HG03175 (cell line): ENCODE data around the gene GRIA1.

Experiments
- ATAC-seq: cut with Tn5 transposase; IDR thresholded peaks from one replicate; pipeline ENCODE4 v1.9.1; 2021; ENCODE audit warnings: mild to moderate bottlenecking, moderate library complexity; ENCODE audit not compliant: unreplicated experiment

GRIA1 gene

DNA sequence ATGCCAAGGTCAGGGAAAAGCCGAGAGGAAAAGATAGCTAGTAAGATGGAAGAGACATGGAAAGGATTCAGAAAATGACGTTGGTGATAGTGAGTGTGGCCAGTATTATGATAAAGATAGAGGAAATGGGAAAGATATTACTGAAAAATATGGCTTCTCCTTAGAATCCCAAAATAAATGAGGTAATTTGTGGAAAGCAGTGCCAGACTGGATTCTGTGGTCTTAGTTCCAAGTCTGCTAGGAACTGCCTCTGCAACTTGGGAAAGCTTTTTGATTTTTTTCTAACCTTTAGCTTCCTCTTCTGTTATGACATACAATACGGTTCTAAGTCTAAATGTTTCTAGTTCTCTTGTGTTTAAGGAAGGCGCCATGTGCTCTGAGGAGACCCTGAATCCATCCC, 54.2 kb downstream of the GRIA1 start:
- no peak for ATAC-seq

DNA sequence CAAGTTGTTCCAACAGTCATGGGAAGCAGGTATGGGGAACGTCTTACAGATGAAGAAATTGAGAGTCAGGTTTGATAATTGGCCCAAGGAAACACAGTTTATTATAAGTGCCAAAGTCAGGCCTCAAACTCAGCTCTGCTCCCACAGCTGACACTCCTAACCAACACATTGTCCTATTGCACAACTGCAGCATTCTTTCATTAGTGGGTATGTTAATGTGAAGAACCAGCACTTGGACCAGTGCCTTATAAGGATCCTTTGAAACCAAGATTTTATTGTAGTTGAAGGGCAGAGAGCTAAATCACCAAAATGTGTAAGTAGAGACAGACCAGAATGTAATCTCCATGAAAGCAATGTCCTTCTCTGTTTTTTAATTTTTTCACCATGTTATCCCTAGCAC, 56.1 kb downstream of the GRIA1 start:
- no peak for ATAC-seq

DNA sequence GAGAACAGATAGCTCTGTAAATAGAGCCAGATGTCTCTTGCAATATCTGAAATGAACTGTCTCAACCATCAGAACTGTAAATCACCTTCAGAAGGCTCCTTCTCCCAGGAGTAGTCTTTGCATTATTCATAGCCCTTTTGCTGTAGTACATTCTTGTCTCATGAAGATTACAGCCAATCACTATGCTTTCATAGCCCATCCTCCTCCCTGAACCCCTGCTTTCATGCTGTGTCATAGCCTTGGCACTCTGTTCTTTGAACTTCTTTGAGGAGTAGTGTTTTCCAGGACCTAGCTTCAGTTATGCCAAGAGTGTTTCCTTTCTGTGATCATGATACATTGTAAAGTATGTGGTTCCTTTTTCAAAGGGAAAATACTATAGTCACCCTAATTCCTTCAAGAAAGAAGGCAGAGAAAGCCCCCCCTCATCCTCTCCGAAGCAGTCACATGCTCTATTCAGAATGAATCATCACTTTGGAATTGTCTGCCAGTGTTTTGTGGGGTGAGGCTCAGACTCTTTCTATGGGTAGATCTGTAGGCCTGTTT, 61.1 kb downstream of the GRIA1 start:
- ATAC-seq: no peak

DNA sequence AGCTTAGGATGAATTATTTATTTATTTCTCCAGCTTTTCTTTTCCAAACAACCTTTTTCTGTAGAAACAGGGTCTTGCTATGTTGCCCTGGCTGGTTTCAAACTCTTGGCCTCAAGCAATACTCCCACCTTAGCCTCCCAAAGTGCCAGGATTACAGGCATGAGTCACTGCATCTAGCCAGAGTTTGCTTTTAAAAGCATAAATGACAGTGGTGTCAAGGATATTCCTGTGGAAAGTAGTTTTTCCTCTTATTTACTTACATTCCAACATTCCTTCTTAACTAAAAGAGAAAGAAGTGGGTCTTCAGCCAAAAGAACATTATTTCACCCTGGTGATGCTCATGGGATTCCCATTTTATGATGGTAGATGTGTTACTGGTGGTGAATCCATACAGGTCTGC, 62.4 kb downstream of the GRIA1 start:
- ATAC-seq: no peak

DNA sequence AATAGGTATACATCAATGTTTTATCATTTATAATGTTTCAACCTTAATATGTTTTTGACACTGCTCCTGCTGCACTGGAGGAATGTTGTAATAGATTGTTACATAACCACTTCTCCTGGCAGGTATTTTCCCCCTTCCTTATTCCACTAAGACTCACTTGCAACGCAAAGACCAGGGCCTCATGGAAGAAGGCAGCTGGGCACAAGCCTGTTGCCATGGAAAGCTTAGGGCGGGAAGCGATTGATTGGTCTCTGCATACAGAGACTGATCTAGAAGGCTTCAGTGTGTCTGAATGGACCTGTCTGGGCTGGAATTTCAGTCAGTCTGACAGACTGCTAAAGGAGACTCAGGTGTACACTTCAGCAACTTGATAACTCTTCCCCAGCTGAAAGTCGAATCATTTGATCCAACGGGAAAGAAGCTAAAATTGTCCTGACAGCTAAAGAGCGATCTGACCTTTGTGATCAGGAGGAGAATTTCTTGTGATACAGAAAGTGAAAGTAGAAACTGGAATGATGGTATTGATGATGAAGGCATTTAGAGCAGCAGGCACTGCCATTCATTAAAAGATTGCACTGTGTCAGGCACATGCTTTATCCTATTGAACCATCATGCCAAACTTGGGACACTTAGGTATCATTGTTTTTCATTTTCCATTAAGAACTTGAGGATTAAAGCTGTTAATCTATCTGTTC, 65.1 kb downstream of the GRIA1 start:
- no peak for ATAC-seq

DNA sequence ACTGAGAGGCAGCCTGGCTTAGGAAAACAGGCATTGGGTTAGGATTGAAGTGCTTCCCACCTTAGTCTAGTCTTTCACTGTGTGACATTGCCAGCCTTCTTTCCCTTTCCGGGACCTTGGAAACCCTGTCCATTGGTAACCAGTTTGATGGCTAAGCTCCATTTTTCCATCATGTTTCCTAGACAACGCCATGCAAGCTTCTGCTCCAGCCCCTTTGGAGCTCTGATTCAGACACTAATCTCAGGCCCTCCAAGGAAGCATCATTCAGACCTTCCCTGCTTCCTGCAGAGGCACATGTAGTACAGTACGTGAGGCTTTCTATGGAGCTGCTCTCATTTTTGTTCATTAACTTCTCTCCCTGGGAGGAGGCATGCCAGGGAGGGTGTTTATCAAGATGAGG, 68.5 kb downstream of the GRIA1 start:
- ATAC-seq: no peak

DNA sequence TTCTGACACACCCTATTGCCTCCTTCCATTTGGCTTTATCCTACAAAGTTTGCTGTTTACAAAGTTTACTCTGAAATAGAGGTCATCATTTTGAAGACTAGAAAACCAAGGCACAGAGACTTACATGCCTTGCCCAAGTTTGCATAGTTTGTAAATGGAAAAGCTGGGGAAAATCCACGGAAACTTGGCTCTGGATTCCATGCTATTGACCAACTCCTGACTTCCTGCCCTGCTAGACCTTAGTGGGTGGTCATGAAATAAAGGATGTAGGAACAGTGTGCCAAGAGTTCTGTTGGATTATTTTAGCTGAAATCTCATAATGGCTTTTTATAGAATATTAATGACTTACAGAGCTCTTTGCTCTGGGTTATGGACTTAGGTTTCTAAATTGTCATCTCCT, 69.5 kb downstream of the GRIA1 start:
- no peak for ATAC-seq

DNA sequence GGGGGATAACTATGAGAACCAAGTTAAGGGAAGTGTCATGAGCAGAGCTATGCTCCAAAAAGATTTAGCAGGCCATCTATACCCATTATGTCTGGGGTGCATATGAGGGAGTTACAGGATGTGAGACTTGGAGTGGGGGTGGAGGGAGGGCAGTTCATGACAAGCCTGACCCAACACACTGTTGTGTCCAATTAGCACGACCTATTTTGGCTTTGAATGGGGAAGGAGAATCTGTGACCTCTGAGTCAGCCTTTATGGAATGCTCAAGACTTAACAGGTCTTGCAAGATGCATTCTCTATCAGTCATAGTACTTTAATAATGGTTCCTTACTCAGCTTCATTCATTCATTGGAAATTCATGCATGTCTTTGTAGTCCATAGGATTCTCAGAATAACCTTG, 71.7 kb downstream of the GRIA1 start:
- ATAC-seq: no peak

DNA sequence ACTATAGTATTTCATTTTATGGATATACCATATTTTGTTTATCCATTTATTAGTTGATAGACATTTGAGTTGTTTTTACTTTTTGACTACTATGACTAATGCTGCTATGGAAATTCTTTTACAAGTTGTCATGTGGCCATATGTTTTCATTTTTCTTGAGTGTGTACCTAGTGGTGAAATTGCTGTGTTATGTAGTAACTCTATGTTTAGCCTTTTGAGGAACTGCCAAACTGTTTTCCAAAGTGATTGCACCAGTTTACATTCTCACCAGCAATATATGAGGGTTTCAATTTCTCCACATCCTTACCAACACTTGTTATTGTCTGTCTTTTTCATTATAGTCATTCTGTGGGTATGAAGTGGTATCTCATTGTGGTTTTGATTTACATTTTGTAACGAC, 75.4 kb downstream of the GRIA1 start:
- no peak for ATAC-seq

DNA sequence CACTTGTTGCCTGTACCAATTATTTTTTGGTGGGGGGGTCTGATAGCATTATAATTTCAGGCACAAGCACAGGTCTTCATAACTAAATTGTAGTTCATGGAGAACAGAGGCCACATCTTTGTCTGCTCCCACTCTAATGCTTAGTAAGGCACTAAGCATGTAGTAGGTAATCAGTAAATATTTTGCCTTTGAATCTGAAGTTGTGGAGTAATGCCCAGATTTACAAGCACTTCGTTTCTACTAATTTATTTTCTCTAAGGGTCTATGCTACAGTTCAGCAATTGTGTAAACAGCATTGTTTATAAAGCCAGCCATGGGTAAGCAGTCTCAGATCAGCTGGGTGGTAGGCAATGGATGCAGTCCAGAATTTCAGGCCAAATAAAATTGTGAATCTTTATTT, 78.6 kb downstream of the GRIA1 start:
- ATAC-seq: no peak

DNA sequence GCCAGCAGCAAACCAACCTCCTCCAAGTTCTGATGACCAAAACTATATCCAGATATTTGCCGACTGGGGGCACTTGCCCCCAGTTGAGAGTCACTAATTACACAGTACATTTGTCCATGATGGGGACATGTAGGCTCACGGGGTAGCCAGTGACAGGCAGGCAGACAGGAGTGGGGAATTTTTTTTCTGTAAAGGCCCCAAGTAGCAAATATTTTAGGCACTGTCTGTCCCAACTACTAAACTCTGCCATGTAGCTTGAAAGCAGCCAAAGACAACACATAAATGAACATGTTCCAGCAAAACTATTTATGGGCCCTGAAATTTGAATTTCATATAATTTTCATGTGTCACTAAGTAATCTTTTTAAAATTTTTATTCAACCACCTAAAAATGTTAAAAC, 80.7 kb downstream of the GRIA1 start:
- no peak for ATAC-seq

DNA sequence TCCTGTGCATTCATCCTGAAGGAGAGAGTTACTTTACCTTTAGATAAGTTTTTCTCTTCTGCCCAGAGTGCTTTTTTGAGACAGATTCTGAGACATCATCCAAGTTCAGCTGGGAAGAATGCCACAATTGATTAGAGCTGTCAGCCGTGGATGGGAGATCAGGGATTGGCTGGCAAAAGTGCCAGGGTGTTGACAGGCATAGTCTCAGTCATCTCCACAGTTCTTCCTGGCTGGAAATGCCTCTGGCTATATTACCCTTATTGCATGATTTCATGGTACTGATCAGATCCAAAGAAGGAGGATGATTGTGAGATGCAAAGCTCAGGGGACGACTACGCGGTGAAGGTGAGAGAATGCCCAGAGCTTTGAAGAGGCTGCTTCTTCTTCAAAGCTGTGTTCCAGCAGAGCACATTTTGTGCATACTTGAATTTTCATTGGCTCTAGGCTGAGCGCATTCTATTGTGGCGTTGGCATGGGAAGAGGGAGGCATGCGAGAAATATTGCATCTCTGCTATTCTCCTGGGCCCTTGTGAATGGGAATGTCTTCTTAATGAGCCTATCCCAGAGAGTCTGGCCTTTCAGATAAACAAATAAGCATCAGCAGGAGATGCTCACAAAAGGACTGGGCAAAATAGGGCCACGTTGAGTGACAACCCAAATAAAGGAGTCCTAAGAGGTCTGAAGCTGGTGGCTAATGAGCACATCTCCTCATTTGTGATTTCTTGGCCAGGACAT, 82.1 kb downstream of the GRIA1 start:
- no peak for ATAC-seq

DNA sequence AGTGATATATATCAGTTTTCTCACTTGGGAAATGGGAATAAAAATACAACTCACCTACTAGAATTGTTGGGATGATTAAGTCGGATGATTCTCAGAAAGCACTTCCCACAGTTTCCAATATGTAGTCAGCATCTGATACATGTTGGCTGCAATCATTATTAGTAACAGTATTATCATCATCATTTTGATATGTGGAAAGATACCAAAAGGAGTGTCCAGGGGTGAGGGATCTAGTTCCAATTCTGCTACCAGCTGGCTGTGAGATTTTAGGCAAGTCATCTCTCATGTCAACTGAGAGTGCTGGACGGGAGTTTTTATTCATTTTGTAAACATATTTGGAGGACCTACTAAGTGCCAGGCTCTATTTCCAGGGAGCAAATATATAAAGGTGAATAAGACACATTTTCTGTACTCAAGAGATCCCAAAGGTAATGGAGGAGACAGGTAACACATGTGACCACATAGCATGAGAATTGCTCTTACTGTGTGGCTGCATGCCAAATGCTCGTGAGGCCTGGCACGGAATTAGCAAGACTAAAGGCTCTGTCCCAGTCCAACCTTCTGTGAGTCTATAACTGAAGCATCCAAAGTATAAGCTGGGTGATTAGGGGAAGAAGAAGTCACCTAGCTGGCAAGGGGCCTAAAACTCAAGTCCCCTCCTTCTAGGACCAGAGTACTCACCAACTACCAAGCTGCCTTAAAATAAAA, 83.0 kb downstream of the GRIA1 start:
- ATAC-seq: no peak

DNA sequence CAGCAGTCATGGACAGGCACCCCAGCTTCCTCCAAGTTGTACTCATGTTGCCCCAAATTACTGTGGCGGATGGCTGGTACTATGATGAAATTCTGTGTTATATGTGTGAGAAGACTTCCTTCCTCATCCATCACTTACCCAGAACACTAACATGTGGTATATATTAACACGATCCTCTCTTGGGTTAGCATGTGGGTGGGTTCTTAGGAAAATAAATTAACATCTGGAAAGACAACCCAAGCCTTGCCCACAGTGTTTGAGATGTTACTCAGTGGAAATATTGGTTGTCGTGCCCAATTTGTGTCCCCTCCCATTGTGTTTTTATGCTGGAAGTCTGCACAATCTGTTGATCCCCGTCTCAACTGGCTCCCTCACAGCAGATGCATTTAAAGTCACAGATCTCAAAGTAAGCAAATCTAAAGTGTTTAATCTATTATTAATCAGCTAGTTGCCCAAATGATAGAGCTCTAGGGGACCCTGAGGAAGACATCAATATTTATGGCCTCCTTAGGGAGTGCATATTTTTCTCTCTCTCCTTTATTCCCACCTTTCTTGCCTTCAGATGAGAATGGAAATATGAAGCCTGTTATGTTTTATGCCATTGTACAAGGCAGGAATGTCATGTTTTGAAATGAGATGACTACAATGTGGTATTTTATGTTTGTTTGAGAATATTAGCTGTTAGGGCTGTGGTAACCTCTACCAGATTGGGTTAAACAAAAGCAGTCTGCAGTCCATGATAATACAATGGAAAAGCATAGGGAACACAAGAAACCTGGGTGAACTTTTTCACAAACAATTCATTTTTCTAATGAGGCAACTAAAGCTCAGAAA, 93.9 kb downstream of the GRIA1 start:
- ATAC-seq: no peak

DNA sequence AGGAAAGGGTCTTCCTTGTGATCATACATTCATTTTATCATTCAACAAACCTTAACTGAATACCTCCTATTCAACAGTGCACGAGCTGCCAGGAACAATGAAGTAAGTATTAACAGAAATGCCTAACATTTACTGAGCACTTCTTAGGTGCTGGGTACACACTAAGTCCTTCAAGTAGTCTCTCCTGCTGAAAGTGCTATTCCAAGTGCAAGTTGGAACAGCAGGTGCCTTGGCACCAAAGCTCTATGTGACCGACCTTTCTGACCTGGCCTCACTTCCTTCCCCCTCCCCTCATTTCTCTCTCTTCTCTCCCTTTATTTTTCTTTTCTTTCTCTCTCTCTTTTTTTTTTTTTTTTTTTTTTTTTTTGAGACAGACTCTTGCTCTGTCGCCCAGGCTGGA, 94.5 kb downstream of the GRIA1 start:
- ATAC-seq: no peak

DNA sequence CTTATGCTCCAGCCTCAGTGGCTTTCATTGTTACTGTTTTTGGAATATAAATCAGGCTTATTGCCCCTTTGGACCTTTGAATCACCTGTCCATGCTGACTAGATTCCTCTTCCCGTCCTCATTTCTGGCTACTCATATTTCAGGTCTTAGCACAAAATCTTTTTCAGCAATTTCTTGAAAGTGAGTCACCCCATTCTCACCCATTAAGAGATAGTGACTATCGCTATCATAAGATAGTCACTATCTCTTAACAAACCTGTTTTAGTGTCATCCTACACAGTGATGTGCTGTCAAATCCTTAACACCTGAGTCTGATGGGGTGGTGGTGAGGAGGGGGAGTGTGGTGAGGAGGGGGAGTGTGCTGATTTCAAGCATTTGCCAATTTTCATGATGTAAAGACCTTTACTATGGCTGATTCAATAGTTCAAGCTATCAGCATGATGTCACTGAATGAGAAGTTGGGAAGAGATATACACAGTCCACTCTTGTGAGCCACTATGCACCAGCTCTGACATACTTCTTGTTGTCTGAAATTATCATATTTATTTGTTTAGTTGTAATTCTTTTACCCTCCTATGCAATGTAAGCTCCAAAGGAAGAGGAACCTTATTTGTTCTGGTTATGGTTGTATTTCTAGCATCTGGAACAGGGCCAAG, 95.3 kb downstream of the GRIA1 start:
- ATAC-seq: no peak

DNA sequence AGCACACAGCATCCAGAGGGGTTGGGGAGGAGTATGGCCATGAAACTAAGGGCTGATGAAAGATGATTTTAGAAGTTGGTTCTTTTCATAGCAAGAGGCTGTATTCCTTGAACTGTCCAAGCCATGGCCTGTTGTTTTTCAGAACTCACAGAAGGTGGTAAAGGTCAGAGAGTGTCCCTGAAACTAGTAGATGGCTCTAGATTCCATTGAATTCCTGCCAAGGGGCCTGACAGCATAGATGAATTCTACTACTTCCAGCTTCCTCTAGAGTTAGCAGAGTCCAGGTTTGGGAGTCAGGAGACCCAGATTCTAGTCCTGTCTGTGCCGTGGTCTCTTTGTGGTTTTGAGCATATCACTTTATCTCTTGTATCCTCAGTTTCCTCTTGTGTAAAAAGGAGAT, 101.6 kb downstream of the GRIA1 start:
- ATAC-seq: no peak

DNA sequence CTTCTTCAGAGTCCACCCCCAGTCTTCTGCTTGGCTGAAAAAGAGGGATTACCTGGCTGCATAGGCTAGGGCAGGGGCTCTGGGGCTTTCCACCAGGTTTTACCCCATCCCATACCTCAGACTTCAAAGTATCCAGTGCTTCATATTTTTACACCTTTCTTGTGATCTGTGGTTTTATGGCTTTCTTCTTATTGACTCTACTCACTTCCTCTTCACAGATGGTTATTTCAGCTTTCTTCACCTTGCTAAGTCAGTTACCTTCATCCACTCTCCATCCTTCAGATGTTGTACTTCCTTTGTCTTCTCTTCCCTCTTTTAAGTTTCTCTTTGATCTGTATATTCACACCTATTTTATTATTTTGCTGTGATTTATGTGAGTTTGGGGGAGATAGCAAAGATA, 104.3 kb downstream of the GRIA1 start:
- peak; percentile 59 for ATAC-seq

DNA sequence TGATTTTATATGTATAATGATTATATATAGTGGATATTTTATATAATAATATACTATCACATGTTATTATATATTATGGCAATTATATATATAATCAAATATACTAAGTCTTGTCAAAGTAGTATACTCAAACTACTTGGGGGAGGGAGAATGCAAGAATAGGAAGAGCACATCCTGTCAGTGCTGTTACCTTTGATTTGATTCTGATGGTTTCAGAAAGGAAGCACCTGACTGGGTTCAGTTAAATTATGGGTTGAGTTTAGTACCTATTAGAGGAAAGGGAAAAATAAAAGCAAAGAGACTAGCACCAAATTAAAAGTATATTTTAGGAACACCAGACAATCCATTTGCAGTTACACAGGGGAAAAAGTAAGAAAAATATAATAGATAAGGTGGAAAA, 107.6 kb downstream of the GRIA1 start:
- ATAC-seq: no peak

DNA sequence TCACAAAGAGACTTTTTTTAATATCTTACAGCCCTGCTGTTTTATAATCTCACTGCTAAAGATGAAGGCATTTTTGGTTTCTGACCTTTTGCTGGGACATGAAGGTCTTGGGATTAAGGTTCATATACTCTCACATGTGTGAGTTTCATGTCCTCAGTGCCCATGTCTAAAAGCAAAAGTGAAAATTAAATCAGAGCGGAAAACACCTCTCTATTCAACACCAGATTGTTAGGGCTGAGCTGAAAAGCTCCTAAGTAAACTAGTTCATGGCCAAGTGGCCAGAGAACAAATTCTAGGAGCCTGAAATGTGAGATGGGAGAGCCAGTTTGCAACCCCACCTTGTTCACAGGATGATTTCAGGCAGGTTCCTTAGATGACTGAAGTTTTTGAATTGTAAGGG, 110.9 kb downstream of the GRIA1 start:
- ATAC-seq: peak; percentile 84

DNA sequence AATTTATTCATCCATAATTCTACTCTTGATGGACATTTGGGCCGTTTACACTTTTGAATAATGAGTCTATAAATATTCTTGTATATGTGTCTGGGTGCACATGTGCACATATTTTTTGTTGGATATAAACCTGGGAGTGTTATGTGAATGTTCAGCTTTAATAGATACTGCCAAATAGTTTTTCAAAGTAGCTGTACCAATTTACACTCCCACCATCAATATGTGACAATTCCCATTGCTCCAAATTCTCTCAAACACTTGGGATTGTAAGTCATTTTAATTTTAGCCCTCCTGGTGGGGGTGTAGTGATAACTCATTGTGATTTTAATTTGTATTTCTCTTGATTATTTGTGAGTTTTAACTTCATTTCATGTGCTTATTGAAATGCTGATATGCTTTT, 114.9 kb downstream of the GRIA1 start:
- no peak for ATAC-seq
